ENCODE results near the gene TRIM46. TPM values are rescaled to one million over a fixed set of nuclear protein-coding genes. Genes with fewer than 3 reads are reported as not detected.

The TRIM46 gene
- polyA plus RNA-seq, 3 donors = 0.13 TPM; not detected in 2

- 95% methylated on average over 12 of the region's 16 CpGs for WGBS (ENCODE audit: insufficient coverage)
- Mint-ChIP-seq H3K4me1 (peaks cover 30% of the 10 kb centered on the region), H3K4me3 (peak overlapping the region in 1 of 2 donors; percentile 84), H3K27ac (peak overlapping the region in 1 of 7 donors; percentile 88), H3K27me3 (ENCODE audit: low read depth in 3 of 3) (peaks cover 54 to 81% (median 66%) of the 10 kb centered on the region in 3 donors), H3K9me3 (peaks cover 0 to 22% (median 11%) of the 10 kb centered on the region in 7 donors), H3K36me3 (peaks cover 5 to 20% of the 10 kb centered on the region in 2 donors)
- H4K20me1 ChIP-seq (ENCODE audit: insufficient read depth, low read length) = no peaks in the 10 kb centered on the region
- intact Hi-C loops (cut with micrococcal nuclease) = loop anchor here (5.0 kb wide), 3 partner anchors 32 to 43 kb away; no protein-coding TSS in a partner anchor
- DNase-seq = no peak
- peaks cover 25 to 33% of the 10 kb centered on the region in 2 donors for H3K4me1 ChIP-seq (ENCODE audit: control insufficient read depth in 1 of 2, insufficient read depth in 2 of 2, low read length in 2 of 2)
- no peak for TF ChIP-seq CTCF (IDR thresholded peaks at IDR 0.05)
- H3K27me3 ChIP-seq (ENCODE audit: control insufficient read depth in 2 of 2, insufficient read depth in 2 of 2, low read length in 2 of 2) = peaks cover 39 to 57% of the 10 kb centered on the region in 2 donors
- peaks cover 0 to 17% of the 10 kb centered on the region in 2 donors for H3K9me3 ChIP-seq (replicated peaks in 1 of 2; ENCODE audit: control insufficient read depth in 1 of 2, insufficient read depth in 1 of 2, low read length in 2 of 2)
- no peak overlapping the region for H2AFZ ChIP-seq (ENCODE audit: insufficient read depth, low read depth, low read length, poor library complexity, severe bottlenecking)
- no peak overlapping the region for H3K4me3 ChIP-seq (replicated peaks in 1 of 3; ENCODE audit: low read depth in 2 of 3, low read length in 3 of 3)
- H3K27ac ChIP-seq (ENCODE audit: low read depth in 1 of 2, low read length in 2 of 2) = no peak overlapping the region
- no peak overlapping the region for H3K9ac ChIP-seq (ENCODE audit: insufficient read depth, low read length, poor library complexity, severe bottlenecking)
- no peaks in the 10 kb centered on the region for H3K79me2 ChIP-seq (ENCODE audit: insufficient read depth, low read length)
- H3K36me3 ChIP-seq (replicated peaks in 1 of 2; ENCODE audit: control insufficient read depth in 1 of 2, insufficient read depth in 2 of 2, low read length in 2 of 2) = no peaks in the 10 kb centered on the region
- no peak overlapping the region for H3K4me2 ChIP-seq (replicated peaks; ENCODE audit: extremely low read depth, low read length, poor library complexity, severe bottlenecking)
These were observed 48.9 kb upstream of the TRIM46 start for GRCh38 chr1:155124503-155125463.

GRCh38 chr1:155125511-155125945 is 48.1 kb upstream of the TRIM46 start:
- Mint-ChIP-seq H3K27ac (no peak overlapping the region), H3K4me1 (peaks cover 34% of the 10 kb centered on the region), H3K27me3 (ENCODE audit: low read depth in 3 of 3) (peaks cover 61 to 83% (median 68%) of the 10 kb centered on the region in 3 donors), H3K9me3 (peaks cover 0 to 22% (median 11%) of the 10 kb centered on the region in 7 donors), H3K4me3 (peak overlapping the region in 1 of 2 donors; percentile 84), H3K36me3 (peaks cover 5 to 20% of the 10 kb centered on the region in 2 donors)
- H3K4me2 ChIP-seq (replicated peaks; ENCODE audit: extremely low read depth, low read length, poor library complexity, severe bottlenecking) = no peak overlapping the region
- intact Hi-C loops (cut with micrococcal nuclease) = loop anchor here (5.0 kb wide), 3 partner anchors 33 to 42 kb away; no protein-coding TSS in a partner anchor
- no peak overlapping the region for H3K4me3 ChIP-seq (replicated peaks in 1 of 3; ENCODE audit: low read depth in 2 of 3, low read length in 3 of 3)
- H4K20me1 ChIP-seq (ENCODE audit: insufficient read depth, low read length) = no peaks in the 10 kb centered on the region
- DNase-seq = no peak
- H3K79me2 ChIP-seq (ENCODE audit: insufficient read depth, low read length) = no peaks in the 10 kb centered on the region
- no peak overlapping the region for H2AFZ ChIP-seq (ENCODE audit: insufficient read depth, low read depth, low read length, poor library complexity, severe bottlenecking)
- peaks cover 0 to 17% of the 10 kb centered on the region in 2 donors for H3K9me3 ChIP-seq (replicated peaks in 1 of 2; ENCODE audit: control insufficient read depth in 1 of 2, insufficient read depth in 1 of 2, low read length in 2 of 2)
- no peak for TF ChIP-seq CTCF (IDR thresholded peaks at IDR 0.05)
- peaks cover 45 to 60% of the 10 kb centered on the region in 2 donors for H3K27me3 ChIP-seq (ENCODE audit: control insufficient read depth in 2 of 2, insufficient read depth in 2 of 2, low read length in 2 of 2)
- H3K4me1 ChIP-seq (ENCODE audit: control insufficient read depth in 1 of 2, insufficient read depth in 2 of 2, low read length in 2 of 2) = peaks cover 25 to 33% of the 10 kb centered on the region in 2 donors
- no peak overlapping the region for H3K27ac ChIP-seq (ENCODE audit: low read depth in 1 of 2, low read length in 2 of 2)
- H3K36me3 ChIP-seq (replicated peaks in 1 of 2; ENCODE audit: control insufficient read depth in 1 of 2, insufficient read depth in 2 of 2, low read length in 2 of 2) = no peaks in the 10 kb centered on the region
- H3K9ac ChIP-seq (ENCODE audit: insufficient read depth, low read length, poor library complexity, severe bottlenecking) = no peak overlapping the region
- WGBS (ENCODE audit: insufficient coverage) = over 99% methylated on average over 10 of the region's 11 CpGs

All from CD14-positive monocyte (primary cell).